ENCODE data around the gene SPNS3. TPM values are rescaled to one million over a fixed set of nuclear protein-coding genes. Genes with fewer than 3 reads are reported as not detected.

SPNS3 gene
- polyA plus RNA-seq, 1 of the 3 experiments (the other 2 are of a cell fraction) = 0.05 TPM

DNA sequence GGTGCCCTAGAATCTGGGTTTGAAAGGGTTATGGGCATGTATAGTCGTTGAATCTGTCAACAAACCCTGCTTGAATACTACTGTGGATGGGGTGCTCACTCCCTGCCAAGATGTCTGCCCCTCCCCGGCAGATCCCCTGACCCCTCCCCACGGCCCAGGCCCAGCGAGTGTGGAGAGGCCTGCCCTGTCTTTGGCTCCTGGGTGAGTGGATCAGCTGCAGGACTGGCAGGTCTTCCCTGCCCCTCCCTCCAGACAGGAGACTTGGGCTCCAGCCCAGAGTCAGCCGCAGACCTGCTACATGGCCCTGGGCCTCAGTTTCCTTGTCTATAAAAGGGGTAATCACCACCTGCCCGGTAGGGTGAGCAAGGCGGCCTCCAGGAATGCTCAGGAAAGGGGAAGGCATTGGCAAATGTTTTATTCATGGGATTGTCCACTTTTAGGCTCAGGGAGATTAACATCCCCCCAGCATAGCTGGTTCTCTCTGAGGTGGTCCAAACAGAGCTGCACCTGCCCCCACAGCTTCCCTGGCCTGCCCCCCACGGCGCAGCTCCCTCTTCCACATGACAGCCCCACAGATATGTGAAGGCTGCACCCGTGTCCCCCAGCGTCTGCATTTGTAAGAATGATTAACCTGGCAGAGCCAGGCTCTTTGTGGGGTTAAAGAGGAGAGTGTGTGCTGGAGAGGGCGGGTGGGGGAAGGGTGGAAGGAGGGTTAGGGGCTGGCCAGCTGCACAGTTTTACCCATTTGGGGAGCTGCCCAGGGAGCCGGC, 46.4 kb downstream of the SPNS3 start:
- no peaks in the 10 kb centered on the region for H4K20me1 ChIP-seq (ENCODE audit: insufficient read depth)
- no peaks in the 10 kb centered on the region for H3F3A ChIP-seq (replicated peaks; ENCODE audit: insufficient read depth)
- TF ChIP-seq MEF2A (IDR thresholded peaks at IDR 0.05; ENCODE audit: borderline replicate concordance, low read depth) (no peak), NRF1 (IDR thresholded peaks at IDR 0.05; ENCODE audit: low read depth, low read length) (no peak), EZH2phosphoT487 (IDR thresholded peaks at IDR 0.05; ENCODE audit: borderline replicate concordance, low read depth) (no peak), TEAD4 (IDR thresholded peaks at IDR 0.05; ENCODE audit: borderline replicate concordance, insufficient read depth) (no peak), FOXJ3 (CRISPR knock-in tag; IDR thresholded peaks at IDR 0.05) (no peak), SIN3A (IDR thresholded peaks at IDR 0.05; ENCODE audit: borderline replicate concordance, low read depth, low read length) (no peak), CHD2 (IDR thresholded peaks at IDR 0.05; ENCODE audit: low read length, partially characterized antibody) (no peak), ELF1 (IDR thresholded peaks at IDR 0.05) (no peak), TAF1 (IDR thresholded peaks at IDR 0.05; ENCODE audit: borderline replicate concordance, low read depth, low read length) (no peak), POLR2AphosphoS5 (IDR thresholded peaks at IDR 0.05; ENCODE audit: low read depth, low read length) (no peak), RXRA (IDR thresholded peaks at IDR 0.05; ENCODE audit: borderline replicate concordance, low read depth) (no peak), FOXM1 (IDR thresholded peaks at IDR 0.05; ENCODE audit: low read depth) (no peak), GABPA (IDR thresholded peaks at IDR 0.05; ENCODE audit: low read depth) (no peak), ZBTB33 (IDR thresholded peaks at IDR 0.05; ENCODE audit: borderline replicate concordance, low read depth) (no peak), TCF12 (IDR thresholded peaks at IDR 0.05) (no peak)
- TF ChIP-seq, protein P1, sequence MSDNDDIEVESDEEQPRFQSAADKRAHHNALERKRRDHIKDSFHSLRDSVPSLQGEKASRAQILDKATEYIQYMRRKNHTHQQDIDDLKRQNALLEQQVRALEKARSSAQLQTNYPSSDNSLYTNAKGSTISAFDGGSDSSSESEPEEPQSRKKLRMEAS (IDR thresholded peaks at IDR 0.05; ENCODE audit: low read depth) = no peak
- TF ChIP-seq, protein P2, sequence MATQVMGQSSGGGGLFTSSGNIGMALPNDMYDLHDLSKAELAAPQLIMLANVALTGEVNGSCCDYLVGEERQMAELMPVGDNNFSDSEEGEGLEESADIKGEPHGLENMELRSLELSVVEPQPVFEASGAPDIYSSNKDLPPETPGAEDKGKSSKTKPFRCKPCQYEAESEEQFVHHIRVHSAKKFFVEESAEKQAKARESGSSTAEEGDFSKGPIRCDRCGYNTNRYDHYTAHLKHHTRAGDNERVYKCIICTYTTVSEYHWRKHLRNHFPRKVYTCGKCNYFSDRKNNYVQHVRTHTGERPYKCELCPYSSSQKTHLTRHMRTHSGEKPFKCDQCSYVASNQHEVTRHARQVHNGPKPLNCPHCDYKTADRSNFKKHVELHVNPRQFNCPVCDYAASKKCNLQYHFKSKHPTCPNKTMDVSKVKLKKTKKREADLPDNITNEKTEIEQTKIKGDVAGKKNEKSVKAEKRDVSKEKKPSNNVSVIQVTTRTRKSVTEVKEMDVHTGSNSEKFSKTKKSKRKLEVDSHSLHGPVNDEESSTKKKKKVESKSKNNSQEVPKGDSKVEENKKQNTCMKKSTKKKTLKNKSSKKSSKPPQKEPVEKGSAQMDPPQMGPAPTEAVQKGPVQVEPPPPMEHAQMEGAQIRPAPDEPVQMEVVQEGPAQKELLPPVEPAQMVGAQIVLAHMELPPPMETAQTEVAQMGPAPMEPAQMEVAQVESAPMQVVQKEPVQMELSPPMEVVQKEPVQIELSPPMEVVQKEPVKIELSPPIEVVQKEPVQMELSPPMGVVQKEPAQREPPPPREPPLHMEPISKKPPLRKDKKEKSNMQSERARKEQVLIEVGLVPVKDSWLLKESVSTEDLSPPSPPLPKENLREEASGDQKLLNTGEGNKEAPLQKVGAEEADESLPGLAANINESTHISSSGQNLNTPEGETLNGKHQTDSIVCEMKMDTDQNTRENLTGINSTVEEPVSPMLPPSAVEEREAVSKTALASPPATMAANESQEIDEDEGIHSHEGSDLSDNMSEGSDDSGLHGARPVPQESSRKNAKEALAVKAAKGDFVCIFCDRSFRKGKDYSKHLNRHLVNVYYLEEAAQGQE (IDR thresholded peaks at IDR 0.05; ENCODE audit: low read depth, low read length) = no peak
- H3K27me3 ChIP-seq (ENCODE audit: insufficient read depth) = no peaks in the 10 kb centered on the region; the same call in 1 of the 2 replicates
- H3K9me2 ChIP-seq = no peaks in the 10 kb centered on the region
- H3K9ac ChIP-seq = no peak overlapping the region
- POLR2A ChIA-PET = no interaction called here
- no peaks in the 10 kb centered on the region for H3K9me3 ChIP-seq
- CTCF ChIA-PET = interaction anchor here (1.2 kb wide), 1 partner anchor 59 kb away, joined by 4 read pairs; no protein-coding TSS in a partner anchor
- no peak for DNase-seq
- no peak overlapping the region for H3K27ac ChIP-seq (ENCODE audit: low read depth in 2 of 2, low read length in 1 of 2)
- H3K36me3 ChIP-seq (replicated peaks in 1 of 2; ENCODE audit: control insufficient read depth in 1 of 2, insufficient read depth in 2 of 2, low read length in 1 of 2) = no peaks in the 10 kb centered on the region
- H3K4me1 ChIP-seq (ENCODE audit: control insufficient read depth in 1 of 2, insufficient read depth in 2 of 2, low read depth in 1 of 2, low read length in 1 of 2) = peaks cover 0 to 12% of the 10 kb centered on the region in 2 experiments; a peak in 1 of 4 replicates
- H3K79me2 ChIP-seq (ENCODE audit: insufficient read depth) = no peaks in the 10 kb centered on the region
- H2AFZ ChIP-seq (ENCODE audit: low read depth) = no peak overlapping the region
- no peak overlapping the region for H3K4me2 ChIP-seq
- H3K4me3 ChIP-seq (ENCODE audit: low read depth in 2 of 2, low read length in 1 of 2) = no peak overlapping the region
- WGBS (ENCODE audit: low lambda C conversion rate) = 67% methylated on average over 10 of the region's 13 CpGs
